Measurements from ENCODE around the gene SSPN. TPM values are rescaled to one million over a fixed set of nuclear protein-coding genes. Genes with fewer than 3 reads are reported as not detected.

Gene SSPN
- total RNA-seq, 2 experiments from 2014 or later, result not detected

DNA sequence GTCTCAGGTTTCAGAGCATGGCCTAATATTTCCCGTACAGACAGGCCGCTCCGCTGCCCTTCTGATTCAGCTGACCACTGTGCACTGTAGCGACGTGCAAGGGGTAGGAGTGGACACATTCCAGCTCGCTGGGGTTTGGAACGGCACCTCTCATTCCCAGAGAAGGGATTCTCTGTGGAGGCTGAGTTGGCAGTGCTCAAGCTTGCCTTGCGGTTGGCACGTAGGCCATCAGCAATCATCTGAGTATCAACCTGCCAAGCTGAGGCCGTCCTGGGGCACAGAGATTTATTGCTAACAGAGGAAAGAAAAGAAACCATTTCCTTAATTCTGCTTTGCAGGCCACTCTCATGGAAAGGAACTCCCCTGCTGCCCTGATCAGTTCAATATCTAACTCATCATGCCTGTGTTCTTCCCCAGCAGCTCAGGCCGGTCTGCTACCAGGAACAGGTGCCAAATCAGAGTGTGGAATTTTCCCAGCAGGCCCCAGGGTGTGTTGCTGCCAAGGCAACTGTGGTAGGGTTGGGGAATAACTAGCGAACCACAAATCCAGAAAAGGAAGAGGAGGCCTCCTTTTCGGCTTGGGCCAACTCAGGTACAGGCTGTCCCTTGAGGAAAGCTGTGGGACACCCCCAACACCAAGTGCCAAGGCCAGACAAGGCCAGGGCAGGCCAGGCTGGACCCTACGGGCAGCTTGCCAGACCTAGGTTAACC lies 92.5 kb downstream of the SSPN start:
- Mint-ChIP-seq H3K27ac (no peak overlapping the region), H3K9me3 (no peaks in the 10 kb centered on the region)
- CTCF ChIA-PET, result interaction anchor here (1.2 kb wide), 1 partner anchor 14 kb away, joined by 3 read pairs; no protein-coding TSS in a partner anchor

DNA sequence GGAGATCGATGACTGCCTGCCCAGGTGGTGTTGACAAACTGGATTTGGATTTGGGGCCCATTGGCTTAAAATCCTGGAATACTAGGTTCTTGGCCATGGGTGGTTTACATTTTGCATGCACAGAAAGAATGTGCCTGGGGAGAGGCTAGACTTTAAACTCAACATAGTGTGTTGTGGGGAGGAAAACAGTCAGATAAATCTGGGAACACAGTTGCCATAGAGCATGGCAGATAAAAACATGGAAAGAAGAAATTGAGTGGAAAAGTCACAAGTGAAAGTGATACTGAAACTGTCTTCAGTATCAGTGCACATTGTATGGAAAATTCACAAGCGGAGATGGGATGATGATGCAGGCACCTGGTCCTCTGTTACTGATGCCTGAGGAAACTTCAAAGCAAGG lies 95.2 kb downstream of the SSPN start:
- Mint-ChIP-seq H3K4me3 (no peak overlapping the region), H3K4me1 (ENCODE audit: low read depth) (no peaks in the 10 kb centered on the region), H3K9me3 (no peaks in the 10 kb centered on the region), H3K27me3 (no peaks in the 10 kb centered on the region), H3K27ac (no peak overlapping the region), H3K36me3 (no peaks in the 10 kb centered on the region)
- DNase-seq, result no peak
- intact Hi-C loops (cut with micrococcal nuclease), result loop anchor here (10.0 kb wide), 1 partner anchor 184 kb away; no protein-coding TSS in a partner anchor
- ChIA-PET CTCF (no interaction called here), POLR2A (no interaction called here)

More for the DNA sequence above, 92.5 kb downstream of the SSPN start:
- no peaks in the 10 kb centered on the region for H3K4me1 Mint-ChIP-seq (ENCODE audit: low read depth)
- no peaks in the 10 kb centered on the region for H3K27me3 Mint-ChIP-seq
- intact Hi-C loops (cut with micrococcal nuclease), result no loop called here
- H3K4me3 Mint-ChIP-seq, result no peak overlapping the region
- H3K36me3 Mint-ChIP-seq, result no peaks in the 10 kb centered on the region
- DNase-seq, result no peak
- POLR2A ChIA-PET, result no interaction called here

- H3K9me3 Mint-ChIP-seq, result no peaks in the 10 kb centered on the region
- H3K4me1 Mint-ChIP-seq (ENCODE audit: low read depth), result peaks cover 2% of the 10 kb centered on the region
- no peaks in the 10 kb centered on the region for H3K27me3 Mint-ChIP-seq
- CTCF ChIA-PET, result no interaction called here
- POLR2A ChIA-PET, result no interaction called here
- intact Hi-C loops (cut with micrococcal nuclease), result loop anchor here (10.0 kb wide), 1 partner anchor 182 kb away; no protein-coding TSS in a partner anchor
- DNase-seq, result no peak
- H3K27ac Mint-ChIP-seq, result no peak overlapping the region
- no peaks in the 10 kb centered on the region for H3K36me3 Mint-ChIP-seq
- H3K4me3 Mint-ChIP-seq, result no peak overlapping the region
Measured at GRCh38 chr12:26292596-26292995, 97.2 kb downstream of the SSPN start.

DNA sequence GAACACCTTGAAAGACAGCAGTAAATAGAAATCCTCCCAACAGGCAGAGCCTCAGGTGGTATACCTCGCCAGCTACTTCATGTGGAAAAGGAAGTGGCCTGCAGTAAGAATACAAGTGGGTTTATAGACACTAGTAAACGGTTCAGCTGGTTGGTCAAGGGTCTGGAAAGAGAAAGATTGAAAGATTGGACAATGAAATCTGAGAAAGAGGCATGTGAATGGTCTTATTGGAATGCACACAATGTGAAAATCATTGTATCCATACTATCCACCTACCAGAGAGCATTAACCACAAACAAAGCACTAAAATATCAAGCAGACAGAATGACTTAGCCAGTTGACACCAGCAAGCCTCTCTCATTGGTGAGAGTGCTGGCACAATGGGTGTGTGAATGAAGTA lies 98.2 kb downstream of the SSPN start:
- Mint-ChIP-seq H3K27ac (no peak overlapping the region), H3K27me3 (no peaks in the 10 kb centered on the region), H3K9me3 (no peaks in the 10 kb centered on the region), H3K4me3 (no peak overlapping the region), H3K4me1 (ENCODE audit: low read depth) (peaks cover 12% of the 10 kb centered on the region), H3K36me3 (no peaks in the 10 kb centered on the region)
- ChIA-PET POLR2A (no interaction called here), CTCF (no interaction called here)
- no peak for DNase-seq
- intact Hi-C loops (cut with micrococcal nuclease), result loop anchor here (10.0 kb wide), 1 partner anchor 181 kb away; no protein-coding TSS in a partner anchor

- POLR2A ChIA-PET, result no interaction called here
- no peaks in the 10 kb centered on the region for H3K9me3 Mint-ChIP-seq
- H3K36me3 Mint-ChIP-seq, result no peaks in the 10 kb centered on the region
- no peaks in the 10 kb centered on the region for H3K27me3 Mint-ChIP-seq
- no peak overlapping the region for H3K4me3 Mint-ChIP-seq
- DNase-seq, result no peak
- CTCF ChIA-PET, result no interaction called here
- intact Hi-C loops (cut with micrococcal nuclease), result loop anchor here (10.0 kb wide), 1 partner anchor 180 kb away; no protein-coding TSS in a partner anchor
- peaks cover 23% of the 10 kb centered on the region for H3K4me1 Mint-ChIP-seq (ENCODE audit: low read depth)
- no peak overlapping the region for H3K27ac Mint-ChIP-seq
Measured at GRCh38 chr12:26295001-26295400, 99.6 kb downstream of the SSPN start.

DNA sequence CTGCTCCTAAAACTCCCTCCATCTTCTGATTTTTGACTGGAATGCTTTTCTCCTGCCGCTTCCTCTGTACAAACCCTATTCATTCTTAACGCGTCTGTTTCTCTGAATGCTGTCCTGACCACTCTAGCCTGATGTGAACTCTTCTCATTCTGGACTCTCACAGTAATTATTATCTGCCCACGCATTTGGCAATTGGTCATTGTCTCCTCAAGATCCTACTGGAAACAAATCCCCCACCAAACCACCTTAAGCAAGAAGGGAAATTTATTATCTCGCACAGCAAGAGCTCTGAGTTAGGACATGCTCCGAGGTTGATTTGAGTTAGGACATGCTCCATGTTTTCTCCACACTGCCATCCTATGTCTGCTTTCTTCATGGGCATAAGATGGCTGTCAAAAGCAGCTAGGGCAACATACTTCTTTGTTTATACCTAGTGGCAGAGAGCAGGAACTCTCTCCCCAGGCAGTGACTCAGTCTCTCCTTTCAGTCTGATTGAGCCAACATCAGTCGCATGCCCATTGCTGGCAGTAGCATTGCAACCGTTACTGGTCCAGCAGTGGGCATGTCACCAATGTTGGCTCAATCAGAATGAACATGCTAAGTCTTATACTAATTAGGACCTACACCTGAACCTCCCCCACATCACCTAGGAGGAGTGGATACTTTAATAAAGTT lies 102.2 kb downstream of the SSPN start:
- H3K36me3 Mint-ChIP-seq, result no peaks in the 10 kb centered on the region
- H3K4me3 Mint-ChIP-seq, result no peak overlapping the region
- ChIA-PET POLR2A (no interaction called here), CTCF (no interaction called here)
- H3K27ac Mint-ChIP-seq, result no peak overlapping the region
- H3K4me1 Mint-ChIP-seq (ENCODE audit: low read depth), result peaks cover 23% of the 10 kb centered on the region
- DNase-seq, result peak; percentile 47
- intact Hi-C loops (cut with micrococcal nuclease), result loop anchor here (10.0 kb wide), 1 partner anchor 177 kb away; no protein-coding TSS in a partner anchor
- no peaks in the 10 kb centered on the region for H3K27me3 Mint-ChIP-seq
- H3K9me3 Mint-ChIP-seq, result no peaks in the 10 kb centered on the region

GRCh38 chr12:26298785-26299621 lies 103.6 kb downstream of the SSPN start:
- ChIA-PET CTCF (no interaction called here), POLR2A (no interaction called here)
- no peaks in the 10 kb centered on the region for H3K36me3 Mint-ChIP-seq
- peaks cover 23% of the 10 kb centered on the region for H3K4me1 Mint-ChIP-seq (ENCODE audit: low read depth)
- H3K27me3 Mint-ChIP-seq, result no peaks in the 10 kb centered on the region
- no peak overlapping the region for H3K4me3 Mint-ChIP-seq
- intact Hi-C loops (cut with micrococcal nuclease), result loop anchor here (1.0 to 10.0 kb wide), 3 partner anchors 19 to 176 kb away; no protein-coding TSS in a partner anchor
- H3K9me3 Mint-ChIP-seq, result no peaks in the 10 kb centered on the region
- DNase-seq, result no peak
- H3K27ac Mint-ChIP-seq, result no peak overlapping the region

DNA sequence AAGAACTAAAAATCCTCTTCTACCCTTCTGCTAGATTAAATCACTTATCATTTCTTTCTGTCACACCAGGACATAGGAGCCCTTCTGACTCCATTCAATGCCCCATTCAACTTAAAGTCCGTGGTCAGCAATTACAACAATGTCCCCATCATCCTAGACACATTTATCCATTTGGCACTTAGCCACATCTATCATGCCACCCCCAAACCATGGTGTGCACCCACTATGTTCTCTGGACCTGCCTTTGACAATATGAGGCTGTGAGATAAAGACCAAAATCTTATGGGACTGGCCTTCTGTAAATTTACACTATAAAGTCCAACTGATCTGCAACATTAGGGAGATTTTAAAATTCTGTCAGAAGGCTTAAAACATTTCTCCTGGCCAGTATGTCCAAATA lies 104.4 kb downstream of the SSPN start:
- Mint-ChIP-seq H3K36me3 (no peaks in the 10 kb centered on the region), H3K27ac (no peak overlapping the region), H3K27me3 (peaks cover under 1% of the 10 kb centered on the region), H3K9me3 (no peaks in the 10 kb centered on the region), H3K4me1 (ENCODE audit: low read depth) (peaks cover 23% of the 10 kb centered on the region), H3K4me3 (no peak overlapping the region)
- intact Hi-C loops (cut with micrococcal nuclease), result loop anchor here (1.0 to 10.0 kb wide), 3 partner anchors 19 to 175 kb away; no protein-coding TSS in a partner anchor
- DNase-seq, result no peak
- ChIA-PET POLR2A (no interaction called here), CTCF (no interaction called here)

Other genes with a start within 250 kb of the SSPN start
- gene RASSF8, start 236.9 kb upstream of the SSPN start, total RNA-seq, result under 1 TPM; 0.26 to 0.29 TPM
- not detected for gene BHLHE41, start 70.5 kb upstream of the SSPN start, total RNA-seq